Epithelial cell of proximal tubule (primary cell): ENCODE data around the gene SSC5D. TPM values are rescaled to one million over a fixed set of nuclear protein-coding genes. Genes with fewer than 3 reads are reported as not detected.
A peak's percentile ranks its signal among the peaks of the same experiment; 100 is the strongest.

ENCODE experiments used
- DNase-seq: peaks from one replicate; pipeline ENCODE4 v3.0.0-alpha.2; 2011; ENCODE audit warnings: low read depth
- H3K4me3 ChIP-seq: 2 replicates; pipeline ENCODE4 v1.5.1; 2011; ENCODE audit warnings: low read depth, mild to moderate bottlenecking, low read length
- total RNA-seq: library from RNA; depleted of rRNA; stranded (reverse); fragments of >200 nt; gene quantifications from 2 replicates; pipeline ENCODE4 v1.2.3, GENCODE V29; 2015
- TF ChIP-seq, protein P1 (sequence below): conservative IDR thresholded peaks from 2 replicates; pipeline ENCODE4 v1.5.1; 2012; ENCODE audit warnings: low read depth, mild to moderate bottlenecking, low read length

Gene SSC5D
- total RNA-seq, 1 donor from 2014 or later: 0.86 TPM

DNA sequence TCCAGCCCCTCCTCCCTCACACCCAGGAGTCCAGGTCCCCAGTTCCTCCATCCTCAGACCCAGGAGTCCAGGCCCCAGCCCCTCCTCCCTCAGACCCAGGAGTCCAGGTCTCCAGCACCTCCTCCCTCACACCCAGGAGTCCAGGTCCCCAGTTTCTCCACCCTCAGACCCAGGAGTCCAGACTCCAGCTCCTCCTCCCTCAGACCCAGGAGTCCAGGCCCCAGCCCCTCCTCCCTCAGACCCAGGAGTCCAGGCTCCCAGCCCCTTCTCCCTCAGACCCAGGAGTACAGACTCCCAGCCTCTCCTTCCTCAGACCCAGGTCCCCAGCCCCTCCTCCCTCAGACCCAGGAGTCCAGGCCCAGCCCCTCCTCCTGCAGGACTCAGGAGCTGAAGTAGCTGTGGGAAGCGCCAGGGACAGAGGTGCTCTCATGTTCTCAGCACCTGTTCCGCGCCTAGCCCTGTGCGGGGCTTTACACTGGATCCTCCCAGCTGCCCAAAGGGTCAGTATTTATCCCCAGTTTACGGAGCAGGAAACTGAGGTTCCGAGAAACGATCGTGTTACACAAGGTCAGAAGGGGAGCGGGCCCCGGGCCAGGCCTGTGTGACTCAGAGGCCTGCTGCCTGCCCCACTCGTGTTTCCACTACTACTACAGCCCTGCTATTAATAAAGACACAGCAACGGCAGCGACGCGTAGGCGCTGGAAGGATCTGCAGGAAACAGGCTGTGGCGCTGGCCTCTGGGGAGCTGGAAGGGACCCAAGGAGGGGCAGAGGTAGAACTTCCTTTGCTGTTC lies 58.8 kb downstream of the SSC5D start:
- TF ChIP-seq, protein P1, sequence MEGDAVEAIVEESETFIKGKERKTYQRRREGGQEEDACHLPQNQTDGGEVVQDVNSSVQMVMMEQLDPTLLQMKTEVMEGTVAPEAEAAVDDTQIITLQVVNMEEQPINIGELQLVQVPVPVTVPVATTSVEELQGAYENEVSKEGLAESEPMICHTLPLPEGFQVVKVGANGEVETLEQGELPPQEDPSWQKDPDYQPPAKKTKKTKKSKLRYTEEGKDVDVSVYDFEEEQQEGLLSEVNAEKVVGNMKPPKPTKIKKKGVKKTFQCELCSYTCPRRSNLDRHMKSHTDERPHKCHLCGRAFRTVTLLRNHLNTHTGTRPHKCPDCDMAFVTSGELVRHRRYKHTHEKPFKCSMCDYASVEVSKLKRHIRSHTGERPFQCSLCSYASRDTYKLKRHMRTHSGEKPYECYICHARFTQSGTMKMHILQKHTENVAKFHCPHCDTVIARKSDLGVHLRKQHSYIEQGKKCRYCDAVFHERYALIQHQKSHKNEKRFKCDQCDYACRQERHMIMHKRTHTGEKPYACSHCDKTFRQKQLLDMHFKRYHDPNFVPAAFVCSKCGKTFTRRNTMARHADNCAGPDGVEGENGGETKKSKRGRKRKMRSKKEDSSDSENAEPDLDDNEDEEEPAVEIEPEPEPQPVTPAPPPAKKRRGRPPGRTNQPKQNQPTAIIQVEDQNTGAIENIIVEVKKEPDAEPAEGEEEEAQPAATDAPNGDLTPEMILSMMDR: no peak
- no peak for DNase-seq
- H3K4me3 ChIP-seq: no peak overlapping the region

DNA sequence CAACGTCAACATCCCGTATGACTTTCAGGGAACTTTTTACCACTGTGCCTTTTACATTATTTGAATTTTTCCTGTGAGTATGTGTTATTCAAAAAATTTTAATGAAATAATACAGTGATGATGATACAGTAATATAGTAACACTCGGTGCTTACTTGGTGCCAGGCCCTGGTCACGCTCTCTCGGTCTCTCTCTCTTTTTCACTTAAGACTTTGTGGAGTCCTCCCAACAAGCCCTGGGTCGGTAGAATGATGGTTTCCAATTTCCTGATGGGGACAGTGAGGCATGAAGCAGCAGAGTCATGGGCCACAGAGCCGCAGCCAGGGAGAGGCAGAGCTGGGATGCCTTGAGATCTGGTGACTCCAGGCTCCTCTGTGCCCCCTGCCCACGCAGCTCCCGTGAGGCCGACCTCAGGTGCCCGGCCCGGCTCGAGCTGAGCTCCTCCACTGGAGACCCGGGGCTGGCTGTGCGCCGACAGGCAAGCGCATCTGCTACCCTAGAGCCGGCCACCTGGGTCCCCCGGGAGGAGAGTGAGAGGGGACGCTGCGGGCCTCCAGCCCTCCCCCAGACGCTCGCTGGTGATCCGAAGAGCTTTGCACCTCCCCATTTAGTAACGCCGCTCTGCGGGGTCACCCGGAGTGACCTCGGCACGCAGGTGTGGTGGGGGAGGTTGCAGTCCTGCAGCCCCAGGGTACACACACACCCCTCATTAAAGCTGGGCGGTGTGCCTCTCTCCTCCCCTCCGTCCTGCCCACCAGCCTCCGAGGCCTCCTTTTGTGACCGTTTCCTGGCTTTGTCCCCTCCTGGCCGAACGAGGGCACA lies 61.5 kb downstream of the SSC5D start:
- H3K4me3 ChIP-seq: peak overlapping the region; percentile 47
- DNase-seq: peak; percentile 66
- TF ChIP-seq, protein P1: no peak

DNA sequence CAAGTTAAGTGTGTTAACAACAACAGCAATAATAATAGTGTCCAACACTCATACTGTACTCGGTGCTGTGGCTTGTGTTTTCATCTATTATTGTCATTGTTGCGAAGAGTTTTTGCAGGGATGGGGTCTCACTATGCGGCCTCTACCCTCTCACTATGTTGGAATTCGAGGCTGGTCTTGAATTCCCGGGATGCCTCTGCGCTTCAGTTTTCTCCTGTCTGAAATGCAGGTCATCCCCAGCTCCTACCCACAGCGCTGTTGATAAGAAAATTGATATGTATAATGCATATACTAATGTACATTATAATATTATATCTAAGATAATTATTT lies 62.0 kb downstream of the SSC5D start:
- DNase-seq: no peak
- peak overlapping the region; percentile 47 for H3K4me3 ChIP-seq

DNA sequence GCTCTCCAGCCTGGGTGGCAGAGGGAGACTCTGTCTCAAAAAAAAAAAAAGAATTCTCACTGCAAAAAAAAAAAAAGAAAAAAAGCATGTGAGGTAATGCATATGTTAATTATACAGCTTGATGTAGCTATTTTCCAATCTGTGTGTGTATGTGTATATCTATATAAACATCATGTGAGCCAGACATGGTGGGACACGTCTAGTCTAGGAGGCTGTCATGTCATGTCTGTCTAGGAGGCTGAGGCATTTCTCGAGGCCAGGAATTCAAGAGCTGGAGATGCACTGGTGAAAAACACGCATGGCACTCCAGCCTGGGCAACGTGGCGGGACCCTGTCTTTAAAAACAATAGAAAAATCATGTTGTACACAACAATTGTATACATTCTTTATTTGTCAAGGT lies 64.0 kb downstream of the SSC5D start:
- DNase-seq: no peak
- TF ChIP-seq, protein P1: no peak
- no peak overlapping the region for H3K4me3 ChIP-seq

More for the DNA sequence above, 62.0 kb downstream of the SSC5D start:
- TF ChIP-seq, protein P1: no peak

DNA sequence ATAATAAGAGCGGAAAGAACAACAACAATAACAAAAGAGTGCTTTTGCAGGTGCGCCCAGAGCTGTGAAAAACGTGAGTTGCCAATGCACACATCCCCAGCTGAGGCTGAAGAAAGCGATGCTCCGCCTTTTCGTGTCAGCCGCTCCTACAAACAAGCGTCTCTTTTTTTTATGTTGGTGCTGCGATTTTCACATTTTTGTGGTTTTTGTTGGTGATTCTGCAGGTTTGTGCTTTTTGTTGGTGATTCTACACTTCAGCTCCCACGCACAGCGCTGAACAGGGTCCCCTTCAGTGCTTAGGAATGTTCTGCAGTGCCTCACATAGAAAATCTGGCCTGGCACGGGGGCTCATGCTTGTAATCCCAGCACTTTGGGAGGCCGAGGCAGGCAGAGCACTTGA lies 64.4 kb downstream of the SSC5D start:
- H3K4me3 ChIP-seq: no peak overlapping the region
- TF ChIP-seq, protein P1: no peak
- DNase-seq: no peak

DNA sequence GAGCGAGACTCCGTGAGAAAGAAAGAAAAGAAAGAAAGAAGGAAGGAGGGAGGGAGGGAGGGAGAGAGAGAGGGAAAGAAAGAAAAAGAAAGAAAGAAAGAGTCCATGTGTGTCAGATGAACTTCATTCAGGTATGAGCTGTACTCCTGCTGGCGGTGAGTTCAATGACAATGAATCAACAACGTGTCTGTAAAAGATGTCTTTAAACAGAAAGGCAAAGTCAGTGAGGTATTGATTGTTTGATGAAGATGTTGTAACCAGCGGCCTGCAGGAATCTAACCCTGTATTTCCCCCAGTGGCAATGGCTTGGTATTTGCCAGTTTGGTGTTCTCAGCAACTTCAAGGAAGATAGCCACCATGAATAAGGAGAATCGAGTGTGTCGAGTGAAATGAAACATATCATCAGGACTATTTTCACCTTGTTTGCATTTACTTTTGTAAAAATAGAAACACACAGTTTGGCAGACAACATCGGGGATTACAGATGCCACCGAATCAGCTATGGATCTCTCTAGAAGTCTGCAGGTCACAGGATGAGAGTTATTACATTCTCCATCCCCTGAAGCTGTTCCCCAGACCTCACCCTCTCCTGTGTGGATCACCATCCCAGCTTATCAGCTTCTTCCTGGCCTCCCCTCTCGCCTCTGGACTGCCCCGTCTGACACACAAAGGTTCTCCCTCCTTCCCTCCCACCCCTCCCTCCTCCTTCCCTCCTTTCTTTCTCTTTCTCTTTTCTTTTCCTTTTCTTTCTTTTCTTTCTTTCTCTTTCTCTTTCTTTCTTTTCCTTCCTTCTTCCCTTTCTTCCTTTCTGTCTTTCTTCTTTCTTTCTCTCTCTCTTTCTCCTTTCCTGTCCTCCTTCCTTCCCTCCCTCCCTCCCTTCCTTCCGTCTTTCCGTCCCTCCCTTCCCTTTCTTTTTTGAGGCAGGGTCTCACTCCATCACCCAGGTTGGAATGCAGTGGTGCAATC lies 65.3 kb downstream of the SSC5D start:
- TF ChIP-seq, protein P1: no peak
- DNase-seq: no peak

More for the DNA sequence above, 65.3 kb downstream of the SSC5D start:
- no peak overlapping the region for H3K4me3 ChIP-seq
